DMS53 (cell line): Measurements from ENCODE around the gene NEO1.

Experiments used
- DNase-seq: peaks from one replicate; lab custom pipeline; 2025; lab: John Stamatoyannopoulos, UW

The NEO1 gene

DNA sequence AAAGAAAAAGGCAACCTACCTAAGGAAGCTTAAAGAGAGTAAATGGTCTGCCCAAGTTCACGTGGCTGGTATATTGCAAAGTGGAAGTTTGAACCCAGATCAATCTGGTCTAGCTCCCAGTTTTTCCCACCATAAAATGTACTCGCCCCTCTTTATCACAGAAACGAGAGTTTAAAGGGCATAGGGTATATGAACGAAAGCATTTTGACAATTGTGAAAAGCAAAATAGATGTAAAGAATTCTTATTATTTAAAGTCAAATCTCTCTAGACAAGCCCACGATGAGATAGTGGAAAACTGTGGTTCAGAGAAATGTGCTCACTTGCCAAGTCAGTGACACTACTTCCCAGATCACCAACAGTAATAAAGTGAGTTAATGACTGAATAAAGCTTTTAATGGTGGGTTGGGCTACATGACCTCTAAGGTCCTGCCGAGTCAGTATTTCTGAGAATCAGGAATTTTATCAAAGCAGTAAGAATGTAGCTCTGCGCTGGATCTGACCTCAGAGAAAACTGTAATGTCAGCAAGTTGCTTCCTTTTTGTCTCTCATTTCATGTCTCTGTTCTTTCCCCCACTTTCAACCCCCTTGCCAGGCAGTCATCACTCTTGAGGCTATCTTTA lies 23.3 kb upstream of the NEO1 start:
- no peak for DNase-seq

DNA sequence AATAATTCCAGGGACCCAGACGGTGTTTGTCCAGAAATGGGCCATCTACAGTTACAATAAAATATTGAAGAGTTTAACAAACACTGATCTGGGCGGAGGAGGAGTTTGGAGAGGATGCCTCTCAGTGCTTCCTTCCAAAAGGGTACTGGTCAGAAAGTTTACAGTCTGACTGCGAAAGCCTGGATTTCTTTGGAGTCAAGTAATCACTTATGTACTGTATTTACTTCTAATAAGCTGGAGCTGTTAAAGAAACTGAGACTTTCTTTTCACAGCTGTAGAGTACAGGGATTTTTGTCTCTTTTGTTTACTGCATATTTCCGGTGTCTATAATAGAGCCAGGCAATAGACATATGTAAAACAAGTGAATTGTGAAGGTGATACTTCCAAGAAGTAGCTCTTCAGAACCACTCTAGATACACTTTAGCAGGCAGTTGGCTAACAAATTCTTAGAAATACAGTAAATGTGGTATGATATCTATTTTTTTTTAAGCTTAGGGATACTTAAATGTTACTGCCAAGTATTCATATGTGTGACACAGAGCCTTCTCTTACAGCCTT lies 22.1 kb upstream of the NEO1 start:
- DNase-seq = peak; percentile 25

DNA sequence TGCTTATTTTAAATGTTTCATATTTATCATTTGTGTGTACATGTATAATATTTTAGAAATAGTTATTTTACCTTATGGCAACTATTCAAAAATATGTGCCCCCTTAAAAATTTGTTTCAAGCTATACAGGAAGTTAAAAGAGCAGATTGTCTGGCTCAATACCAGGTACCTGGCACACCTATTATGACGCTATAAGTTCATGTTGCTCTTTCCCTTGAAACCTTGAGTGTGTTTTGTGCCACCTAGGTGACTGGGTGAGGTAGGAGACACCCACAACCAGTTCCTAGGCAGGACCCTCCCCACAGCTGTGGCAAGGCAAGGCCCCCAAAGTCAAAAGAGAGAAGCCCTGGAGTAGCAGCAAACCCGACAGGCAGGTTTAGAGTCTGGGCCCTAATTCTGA lies 20.6 kb upstream of the NEO1 start:
- no peak for DNase-seq

DNA sequence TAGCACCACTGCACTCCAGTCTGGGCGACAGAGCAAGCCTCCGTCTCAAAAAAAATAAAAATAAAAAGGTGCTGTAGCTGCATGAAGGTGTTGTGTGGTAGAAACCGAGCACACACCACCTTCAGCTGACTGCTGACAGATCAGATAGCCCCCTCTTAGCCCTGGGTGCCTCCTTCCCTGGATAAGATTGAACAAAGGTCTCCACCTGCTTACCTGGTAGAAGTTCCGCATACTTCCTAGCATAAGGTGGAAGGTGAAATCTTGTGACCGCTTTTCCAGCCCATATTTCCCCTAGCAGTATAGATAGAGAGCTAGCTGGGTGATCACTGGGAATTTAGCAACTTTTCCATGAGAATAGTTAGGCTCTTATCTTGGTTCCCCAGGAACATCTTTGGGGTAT lies 18.7 kb upstream of the NEO1 start:
- no peak for DNase-seq

DNA sequence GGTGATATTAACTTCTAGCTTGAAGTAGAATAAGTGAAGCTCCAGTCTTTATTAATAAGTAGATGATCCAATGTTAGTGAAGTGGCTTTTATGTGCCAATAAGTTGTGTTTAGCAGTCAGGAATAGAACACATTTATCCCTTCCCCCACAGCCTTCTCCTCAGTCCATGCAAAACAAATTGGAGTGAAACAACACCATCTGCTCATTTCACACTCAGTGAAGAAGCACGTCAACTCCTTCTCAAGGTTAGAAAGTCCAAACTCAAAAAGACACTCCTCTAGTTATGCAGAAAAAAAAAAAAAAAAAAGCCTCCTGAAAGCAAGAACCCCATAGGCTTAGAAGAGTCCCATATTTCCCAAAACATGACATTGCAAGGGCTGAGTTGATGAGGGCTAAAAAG lies 18.0 kb upstream of the NEO1 start:
- DNase-seq = no peak

DNA sequence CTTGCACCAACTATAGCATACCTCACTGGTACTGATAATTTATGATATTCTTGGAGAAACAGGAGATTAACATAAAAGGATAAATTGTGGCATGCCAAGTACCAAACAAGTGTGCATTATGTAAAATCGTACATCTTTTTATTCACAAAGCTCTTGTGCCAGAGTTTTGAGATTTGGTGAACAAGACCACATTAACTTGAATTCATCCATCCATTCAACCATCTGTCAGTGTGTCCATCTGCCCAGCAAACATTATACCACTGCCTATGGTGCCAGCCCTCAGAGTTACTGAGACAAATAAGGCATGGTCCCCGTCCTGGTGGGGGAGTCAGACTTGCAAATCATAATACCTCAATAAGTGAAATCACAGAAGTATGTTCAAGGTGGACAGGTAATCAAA lies 17.0 kb upstream of the NEO1 start:
- DNase-seq = no peak

DNA sequence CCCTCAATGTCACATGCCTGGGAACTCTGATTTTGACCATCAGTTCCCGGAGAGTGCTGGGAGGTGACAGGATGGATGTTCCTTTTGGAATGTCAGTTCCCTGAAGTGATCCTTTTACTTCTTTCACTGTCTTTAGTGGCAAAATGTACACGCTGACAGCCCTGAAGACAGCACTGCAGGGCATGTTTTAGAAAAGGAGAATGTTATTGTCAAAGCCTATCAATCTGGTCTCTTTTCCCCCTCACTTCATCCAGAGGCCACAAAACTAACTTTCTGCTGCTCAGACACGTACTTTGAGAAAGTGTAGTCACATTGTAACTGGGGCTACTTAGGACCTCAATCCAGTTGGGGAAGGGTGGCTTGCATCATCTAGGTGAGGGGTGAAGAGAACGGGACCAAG lies 14.0 kb upstream of the NEO1 start:
- no peak for DNase-seq

DNA sequence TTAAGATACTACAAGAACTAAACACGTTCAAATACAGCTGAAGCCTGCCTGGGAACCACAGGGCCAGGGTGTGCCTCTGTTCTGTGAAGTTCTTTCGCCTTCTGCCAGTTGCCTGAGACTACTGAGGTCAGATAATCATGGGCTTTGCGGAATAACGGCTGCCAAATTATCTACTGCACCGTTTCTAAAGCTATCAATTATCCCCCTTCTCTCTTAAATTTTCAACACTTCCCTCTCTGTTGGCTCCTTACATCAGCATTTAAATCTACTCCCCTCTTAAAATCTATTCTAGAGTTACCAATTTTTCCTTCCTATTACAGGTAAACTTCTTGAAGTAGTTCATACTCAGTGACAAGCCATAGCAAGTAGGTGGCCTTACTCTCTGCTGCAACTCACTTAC lies 6.2 kb upstream of the NEO1 start:
- DNase-seq = no peak

DNA sequence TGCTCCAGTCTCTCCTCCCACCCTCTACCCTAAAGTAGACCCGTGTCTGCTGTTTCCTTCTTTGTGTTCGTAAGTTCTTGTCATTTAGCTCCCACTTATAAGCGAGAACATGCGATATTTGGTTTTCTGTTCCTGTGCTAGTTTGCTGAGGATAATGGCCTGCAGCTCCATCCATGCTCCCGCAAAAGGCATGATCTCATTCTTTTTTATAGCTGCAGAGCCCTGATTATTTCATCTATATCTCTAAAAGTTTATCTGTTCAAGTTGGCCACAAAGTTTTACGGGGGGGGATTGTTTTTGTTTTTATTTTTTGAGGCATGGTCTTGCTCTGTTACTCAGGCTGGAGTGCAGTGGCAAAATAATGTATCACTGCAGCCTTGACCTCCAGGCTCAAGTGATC lies 4.4 kb upstream of the NEO1 start:
- DNase-seq = no peak

DNA sequence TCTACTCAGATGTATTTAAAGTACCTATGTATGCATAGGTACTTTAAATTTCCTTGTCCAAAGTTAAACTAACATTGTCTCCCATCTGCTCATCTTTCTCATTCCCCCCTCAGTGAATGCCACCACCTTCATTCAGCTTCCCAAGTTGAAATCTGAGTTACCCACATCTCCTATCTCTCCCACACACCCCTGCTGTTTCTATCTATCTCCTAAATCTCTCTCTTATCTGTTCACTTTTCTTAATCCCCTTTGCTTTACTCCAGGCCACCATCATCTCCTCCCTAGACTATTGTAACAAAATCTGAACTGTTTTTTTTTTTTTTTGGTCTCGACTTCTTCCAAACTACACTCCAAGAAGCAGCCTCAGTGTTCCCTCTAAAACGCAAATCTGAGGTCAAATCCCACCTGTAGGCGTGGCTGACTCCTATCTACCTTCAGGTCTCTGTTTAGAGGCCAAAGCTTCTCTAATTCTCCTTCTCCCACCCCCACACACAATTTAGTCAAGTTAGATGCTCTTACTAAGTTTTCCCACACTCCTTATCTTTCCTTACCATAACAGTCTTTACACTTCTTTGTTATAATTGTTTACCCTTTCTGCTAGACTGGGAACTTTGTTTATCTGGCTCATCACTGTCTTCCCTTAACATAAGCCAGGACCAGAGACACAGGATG lies 3.5 kb upstream of the NEO1 start:
- no peak for DNase-seq

DNA sequence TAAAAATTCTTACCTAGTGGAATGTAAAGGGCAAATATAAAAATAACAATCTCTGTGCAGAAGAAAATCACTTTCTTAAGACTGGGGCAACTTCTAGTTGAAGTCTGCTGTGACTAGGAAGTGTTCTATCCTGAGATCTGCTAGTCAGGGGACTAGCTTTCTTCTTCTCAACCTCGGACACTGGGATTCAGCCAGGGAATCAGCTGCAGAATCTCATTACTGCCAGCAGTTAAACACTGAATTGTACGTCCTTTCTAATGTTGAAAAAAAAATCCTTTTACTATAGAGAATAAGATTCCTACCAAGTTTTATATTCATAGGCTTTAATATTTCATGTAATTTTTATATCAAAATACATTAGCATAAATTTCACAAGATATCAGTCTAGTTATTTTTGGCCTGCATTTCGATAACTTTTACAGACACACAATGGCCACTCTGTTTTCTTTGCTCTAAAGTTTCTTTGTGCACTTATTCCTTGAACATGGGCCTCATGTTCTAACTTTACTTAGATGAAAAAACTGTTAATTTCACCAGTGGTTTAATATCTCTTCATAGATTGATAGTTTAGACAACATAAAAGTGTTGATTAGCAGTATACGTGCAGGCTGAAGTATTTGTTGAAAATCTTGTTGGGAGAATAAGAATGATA lies 2.6 kb upstream of the NEO1 start:
- no peak for DNase-seq

DNA sequence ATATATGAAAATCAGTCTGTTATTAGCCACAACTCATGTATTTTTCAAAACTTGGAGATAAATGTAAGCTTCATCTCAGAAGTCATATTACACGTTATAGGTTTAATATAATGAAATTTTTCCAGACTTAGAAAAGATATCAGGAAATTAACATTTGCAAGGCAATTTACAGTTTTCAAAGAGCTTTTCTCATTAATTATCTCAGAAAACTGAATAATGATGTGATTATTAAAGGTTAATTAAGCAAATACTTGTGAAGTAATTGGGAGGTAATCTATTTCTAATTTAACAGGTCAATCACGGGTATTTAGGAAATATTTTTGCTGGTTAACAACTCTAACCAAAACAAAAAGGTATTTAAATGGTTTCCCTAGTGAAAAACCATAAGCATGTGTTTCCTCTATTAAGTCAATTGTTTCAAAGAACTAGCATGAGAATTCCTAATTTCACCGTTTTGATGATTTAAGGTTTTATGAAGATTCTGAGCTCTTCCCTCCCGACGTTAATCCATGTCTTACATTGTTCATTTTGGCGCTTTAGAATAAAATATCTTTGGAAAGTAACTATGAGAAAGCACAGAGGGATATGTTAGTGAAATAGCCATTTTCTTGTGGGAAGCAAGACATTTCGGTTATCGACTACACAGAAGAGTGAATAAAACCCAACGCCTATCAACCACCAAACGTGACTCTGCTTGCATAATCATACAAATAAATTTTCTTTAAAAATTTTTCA lies 1.5 kb upstream of the NEO1 start:
- no peak for DNase-seq

DNA sequence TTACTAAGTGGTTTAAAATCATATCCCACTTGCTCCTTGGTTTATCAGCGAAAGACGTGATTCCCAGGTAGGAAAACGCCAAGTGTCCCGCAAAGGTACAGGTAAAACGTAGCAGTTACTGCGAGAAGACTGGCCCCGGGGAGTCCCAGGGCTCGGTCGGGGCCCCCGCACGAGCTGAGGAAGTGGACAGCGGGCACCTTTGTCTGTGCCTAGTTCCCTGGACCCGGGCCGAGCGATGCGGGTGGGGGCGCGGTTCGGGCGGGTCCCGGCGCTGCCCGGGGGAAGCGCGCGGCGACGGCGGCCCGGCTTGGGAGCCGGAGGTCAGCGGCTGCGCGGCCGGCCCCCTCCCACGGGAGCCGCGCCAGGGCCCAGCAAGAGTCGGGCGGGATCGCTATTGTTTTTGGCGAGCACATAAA lies 864 bp upstream of the NEO1 start:
- DNase-seq = peak; percentile 67

DNA sequence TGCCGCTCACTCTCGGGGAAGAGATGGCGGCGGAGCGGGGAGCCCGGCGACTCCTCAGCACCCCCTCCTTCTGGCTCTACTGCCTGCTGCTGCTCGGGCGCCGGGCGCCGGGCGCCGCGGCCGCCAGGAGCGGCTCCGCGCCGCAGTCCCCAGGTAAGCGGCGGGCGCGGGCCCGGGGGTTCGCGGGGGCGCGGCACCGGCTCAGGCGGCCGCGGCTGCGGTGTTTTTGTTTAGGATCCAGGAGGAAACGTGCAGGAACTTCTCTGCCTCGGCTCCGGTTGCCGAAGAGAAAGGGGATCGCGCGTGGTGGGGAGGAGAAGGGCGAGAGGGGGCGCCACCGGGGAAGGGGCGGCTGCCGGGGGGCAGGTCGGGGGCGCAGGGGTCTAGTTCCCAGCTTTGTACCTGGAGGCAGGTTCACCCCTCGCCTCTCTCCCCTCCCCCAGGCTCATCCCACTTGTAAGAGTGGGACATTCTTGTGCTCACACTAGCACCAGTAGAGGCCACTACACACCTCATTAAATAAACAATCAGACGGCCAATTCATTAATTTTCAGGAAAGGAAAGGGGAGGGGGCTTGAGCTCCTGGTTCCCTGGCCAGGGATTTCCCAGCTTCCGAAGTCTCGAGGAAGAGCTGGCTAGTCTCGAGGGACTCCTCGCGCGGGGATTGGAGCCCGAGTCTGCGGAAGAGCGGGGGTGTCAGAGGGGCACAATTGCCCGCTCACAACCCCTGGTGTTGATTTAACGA lies 562 bp downstream of the NEO1 start:
- DNase-seq = peak; percentile 66

DNA sequence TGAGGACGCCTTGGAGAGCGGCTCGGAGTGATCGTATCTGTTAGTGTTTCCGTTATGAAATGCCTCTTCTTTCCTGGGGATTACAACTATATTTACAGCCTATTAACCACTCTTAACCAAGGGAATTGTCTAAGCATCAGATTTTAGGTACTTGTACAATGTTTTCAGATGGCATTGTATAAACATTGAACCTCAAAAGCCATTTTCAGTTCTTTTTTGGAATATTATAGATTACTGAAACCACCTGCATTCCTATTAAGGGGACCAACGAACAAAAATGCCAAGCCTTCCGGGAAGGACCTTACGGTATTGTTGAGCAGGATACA lies 1.1 kb downstream of the NEO1 start:
- DNase-seq = no peak

DNA sequence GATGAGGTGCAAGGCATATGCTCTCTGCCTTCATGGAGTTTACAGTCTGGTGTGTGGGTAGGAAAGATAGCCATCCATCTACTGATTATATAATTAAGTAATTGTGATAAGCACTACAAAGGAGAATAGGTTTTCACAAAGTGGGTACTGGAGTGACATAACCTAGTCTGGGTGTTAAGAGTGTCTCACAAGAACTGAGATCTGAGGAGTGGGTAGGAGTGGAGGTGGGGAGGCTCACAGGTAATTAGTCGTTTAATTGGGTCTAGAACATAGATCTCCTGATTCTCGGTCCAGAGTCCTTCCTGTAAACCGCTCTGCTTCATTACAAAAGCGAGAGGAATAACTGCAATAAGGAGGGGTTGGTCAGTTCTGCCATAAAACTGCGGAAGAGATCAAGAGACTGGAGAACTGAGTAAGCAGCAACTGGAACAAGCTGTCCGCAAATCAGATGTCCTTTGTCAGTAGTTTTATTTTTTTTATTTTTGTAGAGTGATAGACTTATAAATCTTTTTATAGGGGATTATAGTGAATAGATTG lies 2.2 kb downstream of the NEO1 start:
- DNase-seq = no peak

DNA sequence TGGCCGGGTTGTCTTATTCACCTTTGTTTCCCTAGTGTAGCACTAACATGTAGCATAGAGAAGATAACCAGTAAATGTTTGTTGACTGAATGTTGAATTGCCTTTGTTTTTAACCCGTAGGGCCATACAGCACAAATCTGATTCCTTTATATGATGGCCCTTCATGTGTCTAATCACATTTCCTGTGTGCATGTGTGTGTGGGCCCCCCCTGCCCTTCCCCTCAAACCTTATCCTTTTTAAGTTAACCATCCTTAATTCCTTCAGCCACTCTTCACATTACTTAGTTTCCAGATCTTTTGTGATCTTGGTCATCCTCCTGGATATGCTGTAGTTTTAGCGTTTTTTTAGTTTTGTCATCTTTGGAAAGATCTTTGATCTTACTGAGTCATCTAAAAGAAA lies 4.2 kb downstream of the NEO1 start:
- DNase-seq = no peak

DNA sequence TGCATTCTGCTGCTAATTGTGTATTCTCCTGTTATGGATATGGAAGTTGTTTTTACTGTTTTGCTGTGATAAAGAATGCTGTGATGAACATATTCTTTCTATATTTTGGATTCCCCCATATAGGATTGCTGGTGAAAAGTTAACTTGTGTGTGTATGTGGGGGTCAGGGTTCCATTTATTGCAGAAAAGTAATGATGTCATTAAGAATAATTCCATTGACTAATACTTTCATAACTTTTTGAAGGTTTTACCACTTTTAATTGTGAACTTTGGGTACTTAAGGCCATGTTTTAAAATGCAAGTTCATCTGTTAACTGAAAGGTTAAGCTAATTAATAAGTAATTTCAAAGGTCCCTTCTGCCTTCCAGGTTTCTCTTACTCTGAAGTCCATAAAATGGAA lies 6.2 kb downstream of the NEO1 start:
- no peak for DNase-seq

DNA sequence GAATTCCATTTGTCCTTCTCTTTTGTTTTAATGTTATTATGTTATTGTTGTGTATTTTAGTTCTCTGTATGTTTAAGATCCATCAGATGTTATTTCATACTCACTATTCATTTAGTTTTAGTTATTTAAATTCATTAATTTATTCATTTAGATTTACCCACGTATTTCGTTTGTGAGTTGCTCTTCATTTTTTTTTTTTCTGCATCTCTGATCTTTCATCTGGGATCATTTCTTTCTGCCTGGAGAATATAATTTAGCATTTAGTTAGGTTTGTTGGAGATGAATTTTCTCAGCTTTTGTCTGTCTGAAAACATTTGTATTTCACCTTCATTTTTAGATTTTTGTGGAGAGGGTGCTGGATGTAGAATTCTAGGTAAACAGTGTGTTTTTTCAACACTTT lies 12.9 kb downstream of the NEO1 start:
- DNase-seq = no peak

DNA sequence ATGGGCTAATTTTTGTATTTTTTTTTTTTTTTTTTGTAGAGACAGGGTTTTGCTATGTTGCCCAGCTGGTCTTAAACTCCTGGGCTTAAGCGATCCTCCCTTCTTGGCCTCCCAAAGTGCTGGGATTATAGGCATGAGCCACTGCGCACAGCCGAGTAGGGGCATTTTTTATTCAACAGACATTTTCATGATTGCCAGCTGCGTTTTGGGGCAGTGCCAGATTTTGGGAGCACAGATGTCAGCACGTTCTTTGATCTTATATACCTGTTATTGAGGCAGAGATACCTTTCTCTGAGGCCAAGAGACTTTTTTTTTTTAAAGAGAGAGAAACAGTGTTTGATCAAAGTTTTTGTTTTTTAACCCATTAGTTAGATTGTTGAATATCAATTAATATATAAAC lies 16.8 kb downstream of the NEO1 start:
- DNase-seq = no peak

DNA sequence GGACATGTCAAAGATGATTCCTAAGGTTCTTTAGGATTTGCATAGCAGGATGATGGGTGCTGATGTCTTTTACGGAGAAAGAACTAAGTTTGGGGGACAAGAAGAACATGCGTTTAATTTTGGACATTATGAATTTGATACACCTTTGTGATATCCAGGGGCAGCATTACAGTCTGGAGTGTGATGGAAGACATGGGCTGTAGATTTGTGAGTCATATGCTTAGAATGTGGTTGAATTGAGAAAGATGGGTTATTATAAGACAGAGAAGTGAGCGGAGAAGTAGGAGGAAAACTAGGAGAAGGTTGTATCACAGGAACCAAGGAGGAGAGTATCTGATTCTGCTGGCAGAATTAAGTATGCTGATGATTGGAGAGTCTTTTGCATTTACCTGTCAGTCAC lies 20.6 kb downstream of the NEO1 start:
- DNase-seq = no peak

DNA sequence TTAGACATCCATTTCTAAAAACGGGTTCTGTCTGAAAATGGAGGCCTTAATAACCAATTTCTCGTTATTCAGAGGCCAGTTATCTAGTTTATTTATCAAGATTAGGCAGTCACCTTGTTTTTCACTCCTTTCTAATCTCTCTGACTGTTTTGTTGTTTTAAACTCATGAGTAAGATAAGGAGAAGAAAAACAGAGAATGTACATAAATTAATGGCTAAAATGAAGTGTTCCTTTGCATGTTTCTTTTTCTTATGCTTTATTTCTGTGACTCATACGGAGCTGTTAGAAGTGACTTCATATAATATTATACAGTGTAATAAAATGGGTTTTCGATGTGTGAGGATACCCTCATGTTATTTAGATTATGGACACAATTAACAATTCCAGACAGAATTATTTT lies 22.0 kb downstream of the NEO1 start:
- DNase-seq = no peak
